SK-N-MC (cell line): Measurements from ENCODE around the gene SLC51A.
"Not testable (repeated sequence)": the region's sequence is repeated elsewhere in the genome, so short reads cannot be mapped to it uniquely, and the experiment has no call there.

ENCODE experiments used
- EZH2 ChIP-seq: fragments of 200-600 bp; sonication (generic); IDR thresholded peaks from one replicate; pipeline ENCODE4 v1.6.1; 2017; ENCODE audit warnings: antibody characterized with exemption
- FOXP2 ChIP-seq: optimal IDR thresholded peaks from 2 replicates; pipeline ENCODE3; 2011; ENCODE audit warnings: mild to moderate bottlenecking, moderate library complexity; ENCODE audit not compliant: insufficient read depth; ENCODE audit errors: extremely low read length, control extremely low read depth
- POLR2AphosphoS5 ChIP-seq: IDR thresholded peaks from 2 replicates; pipeline ENCODE4 v1.6.1; 2012; ENCODE audit warnings: mild to moderate bottlenecking, low read depth, low read length, borderline replicate concordance

DNA sequence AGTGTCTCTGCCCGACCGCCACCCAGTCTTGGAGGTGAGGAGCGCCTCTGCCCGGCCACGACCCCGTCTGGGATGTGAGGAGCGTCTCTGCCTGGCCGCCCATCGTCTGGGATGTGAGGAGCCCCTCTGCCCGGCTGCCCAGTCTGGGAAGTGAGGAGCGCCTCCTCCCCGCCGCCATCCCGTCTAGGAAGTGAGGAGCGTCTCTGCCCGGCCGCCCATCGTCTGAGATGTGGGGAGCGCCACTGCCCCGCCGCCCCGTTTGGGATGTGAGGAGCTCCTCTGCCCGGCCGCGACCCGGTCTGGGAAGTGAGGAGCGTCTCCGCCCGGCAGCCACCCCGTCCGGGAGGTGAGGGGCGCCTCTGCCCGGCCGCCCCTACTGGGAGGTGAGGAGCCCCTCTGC, 27.8 kb downstream of the SLC51A start:
- not testable (repeated sequence) for TF ChIP-seq EZH2, POLR2AphosphoS5, FOXP2
